Thyroid gland (tissue), 4 donors: ENCODE data around the gene GPR173.

ENCODE experiments used
- POLR2A ChIP-seq, 2 donors: fragments of 450-650 bp; IDR thresholded peaks; one replicate each; pipeline ENCODE4 v1.6.1; 2017; ENCODE audit warnings: antibody characterized with exemption in 2 of 2, mild to moderate bottlenecking in 2 of 2, moderate library complexity in 1 of 2
- TF ChIP-seq, protein P1 (sequence below), 6 experiments: fragments of 200-600 bp in 3 of 6; fragments of 450-650 bp in 3 of 6; sonication (generic) in 3 of 6; IDR thresholded peaks; one replicate each; pipeline ENCODE4 v1.5.1; 2016 to 2019; ENCODE audit warnings: antibody characterized with exemption in 6 of 6, mild to moderate bottlenecking in 2 of 6, inconsistent platforms in 1 of 6, moderate library complexity in 1 of 6

DNA sequence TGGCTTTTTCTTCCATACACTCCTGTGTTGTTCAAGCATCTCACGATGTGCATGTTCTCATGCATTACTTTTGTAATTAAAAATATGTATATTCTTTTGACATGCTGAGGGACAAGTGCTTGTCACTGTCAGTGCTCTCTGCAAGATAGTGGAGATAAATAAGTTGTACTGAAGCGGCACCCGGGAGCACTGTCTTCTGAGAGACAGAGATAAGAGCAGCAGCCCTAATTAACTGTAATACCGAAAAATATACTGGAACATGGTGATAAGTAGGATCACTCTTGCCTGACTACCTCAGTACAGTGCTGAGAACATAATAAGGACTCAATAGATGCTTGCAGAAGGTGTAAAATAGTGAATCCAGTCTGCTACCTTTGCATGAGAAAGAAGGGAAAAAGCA lies 9.4 kb upstream of the GPR173 start:
- TF ChIP-seq, protein P1, sequence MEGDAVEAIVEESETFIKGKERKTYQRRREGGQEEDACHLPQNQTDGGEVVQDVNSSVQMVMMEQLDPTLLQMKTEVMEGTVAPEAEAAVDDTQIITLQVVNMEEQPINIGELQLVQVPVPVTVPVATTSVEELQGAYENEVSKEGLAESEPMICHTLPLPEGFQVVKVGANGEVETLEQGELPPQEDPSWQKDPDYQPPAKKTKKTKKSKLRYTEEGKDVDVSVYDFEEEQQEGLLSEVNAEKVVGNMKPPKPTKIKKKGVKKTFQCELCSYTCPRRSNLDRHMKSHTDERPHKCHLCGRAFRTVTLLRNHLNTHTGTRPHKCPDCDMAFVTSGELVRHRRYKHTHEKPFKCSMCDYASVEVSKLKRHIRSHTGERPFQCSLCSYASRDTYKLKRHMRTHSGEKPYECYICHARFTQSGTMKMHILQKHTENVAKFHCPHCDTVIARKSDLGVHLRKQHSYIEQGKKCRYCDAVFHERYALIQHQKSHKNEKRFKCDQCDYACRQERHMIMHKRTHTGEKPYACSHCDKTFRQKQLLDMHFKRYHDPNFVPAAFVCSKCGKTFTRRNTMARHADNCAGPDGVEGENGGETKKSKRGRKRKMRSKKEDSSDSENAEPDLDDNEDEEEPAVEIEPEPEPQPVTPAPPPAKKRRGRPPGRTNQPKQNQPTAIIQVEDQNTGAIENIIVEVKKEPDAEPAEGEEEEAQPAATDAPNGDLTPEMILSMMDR (IDR thresholded peaks at IDR 0.05), result no peak
- no peak for TF ChIP-seq POLR2A (IDR thresholded peaks at IDR 0.05)
